PC-3 (cell line): ENCODE measurements around the gene PMIS2. TPM values are rescaled to one million over a fixed set of nuclear protein-coding genes. Genes with fewer than 3 reads are reported as not detected.

Experiments used
- ATAC-seq: fragments of 200-7000 bp; cut with Tn5 transposase; 2 replicates; pipeline ENCODE4 v1.9.1; 2020; ENCODE audit warnings: mild to moderate bottlenecking, moderate library complexity
- BruUV-seq: library from RNA; stranded (reverse); fragments of 400-500 nt; replicated peaks from 2 replicates; lab custom pipeline; 2021; lab: Mats Ljungman, UMichigan
- CTCF ChIA-PET: fragments of 300-600 bp; sonication (Branson Sonifier 250); formaldehyde crosslinking; loops from one replicate; lab custom pipeline; 2022; ENCODE audit warnings: antibody characterized with exemption; lab: Charles Lee
- POLR2A ChIA-PET: fragments of 300-600 bp; sonication (Branson Sonifier 250); formaldehyde crosslinking; loops from one replicate; lab custom pipeline; 2022; ENCODE audit warnings: antibody characterized with exemption; ENCODE audit not compliant: unreplicated experiment; lab: Charles Lee
- DNase-seq: peaks from one replicate; pipeline ENCODE4 v3.0.0-alpha.2; 2015
- H2AFZ ChIP-seq: fragments of 300-600 bp; sonication (generic); 2 replicates; pipeline ENCODE4 v1.6.0; 2016; ENCODE audit warnings: antibody characterized with exemption, low read length
- H3F3A ChIP-seq: fragments of 300-600 bp; sonication (generic); one replicate; pipeline ENCODE4 v1.6.0; 2017; ENCODE audit warnings: antibody characterized with exemption, low read length, control low read depth, mild to moderate bottlenecking; ENCODE audit not compliant: unreplicated experiment
- H3K27ac ChIP-seq: fragments of 300-600 bp; sonication (generic); 2 replicates; pipeline ENCODE4 v1.5.1; 2016; ENCODE audit warnings: mild to moderate bottlenecking, low read length
- H3K27me3 ChIP-seq: fragments of 300-600 bp; sonication (generic); 2 replicates; pipeline ENCODE4 v1.6.1; 2016; ENCODE audit warnings: low read length, mixed read lengths
- H3K36me3 ChIP-seq: fragments of 300-600 bp; sonication (generic); 2 replicates; pipeline ENCODE4 v1.6.1; 2016; ENCODE audit warnings: low read depth, mixed run types, low read length, mixed read lengths
- H3K4me1 ChIP-seq: fragments of 300-600 bp; sonication (generic); 2 replicates; pipeline ENCODE4 v1.5.1; 2016; ENCODE audit warnings: low read length; ENCODE audit not compliant: insufficient read depth
- H3K4me2 ChIP-seq: fragments of 300-600 bp; sonication (generic); 2 replicates; pipeline ENCODE4 v1.6.0; 2016; ENCODE audit warnings: low read length
- H3K4me3 ChIP-seq: fragments of 300-600 bp; sonication (generic); 2 replicates; pipeline ENCODE4 v1.5.1; 2016; ENCODE audit warnings: mild to moderate bottlenecking, low read length, mixed read lengths
- H3K79me2 ChIP-seq: fragments of 300-600 bp; sonication (generic); 2 replicates; pipeline ENCODE4 v1.6.1; 2017; ENCODE audit warnings: low read length, mixed read lengths
- H3K9ac ChIP-seq: fragments of 300-600 bp; sonication (generic); 2 replicates; pipeline ENCODE4 v1.6.0; 2016; ENCODE audit warnings: mild to moderate bottlenecking, low read length
- H3K9me2 ChIP-seq: fragments of 300-600 bp; sonication (generic); replicated peaks from 2 replicates; pipeline ENCODE4 v1.6.1; 2016; ENCODE audit warnings: mixed run types, low read length, mixed read lengths
- H3K9me3 ChIP-seq: fragments of 300-600 bp; sonication (generic); 2 replicates; pipeline ENCODE4 v1.6.1; 2016; ENCODE audit warnings: low read length, mixed read lengths
- H4K20me1 ChIP-seq: fragments of 300-600 bp; sonication (generic); 2 replicates; pipeline ENCODE4 v1.6.1; 2016; ENCODE audit warnings: low read length, mixed read lengths
- CTCF ChIP-seq: fragments of 300-600 bp; sonication (generic); conservative IDR thresholded peaks from 2 replicates; pipeline ENCODE4 v1.5.1; 2017; ENCODE audit warnings: antibody characterized with exemption, low read depth, mild to moderate bottlenecking, low read length
- EZH2 ChIP-seq: fragments of 300-600 bp; sonication (generic); IDR thresholded peaks from one replicate; pipeline ENCODE4 v1.6.1; 2017; ENCODE audit warnings: antibody characterized with exemption, mild to moderate bottlenecking, low read length; ENCODE audit not compliant: unreplicated experiment
- EZH2phosphoT487 ChIP-seq: fragments of 300-600 bp; sonication (generic); IDR thresholded peaks from 2 replicates; pipeline ENCODE4 v1.6.1; 2018; ENCODE audit warnings: mild to moderate bottlenecking, antibody characterized with exemption, low read length, borderline replicate concordance
- intact Hi-C: fragments of 100-400 bp; cut with micrococcal nuclease; formaldehyde crosslinking; loops from 2 replicates; pipeline ENCODE4 v1.9.0; 2023
- total RNA-seq: library from RNA; depleted of rRNA; stranded (reverse); fragments of >200 nt; gene quantifications from 2 replicates; pipeline ENCODE4 v1.2.3, GENCODE V29; 2014

Gene PMIS2
- total RNA-seq, 1 experiment from 2014 or later = not detected

- no peak for TF ChIP-seq CTCF
- no peak for TF ChIP-seq EZH2phosphoT487
- TF ChIP-seq EZH2 = no peak
These were observed 21.7 kb downstream of the PMIS2 start for GRCh38 chr19:35607661-35608060.

DNA sequence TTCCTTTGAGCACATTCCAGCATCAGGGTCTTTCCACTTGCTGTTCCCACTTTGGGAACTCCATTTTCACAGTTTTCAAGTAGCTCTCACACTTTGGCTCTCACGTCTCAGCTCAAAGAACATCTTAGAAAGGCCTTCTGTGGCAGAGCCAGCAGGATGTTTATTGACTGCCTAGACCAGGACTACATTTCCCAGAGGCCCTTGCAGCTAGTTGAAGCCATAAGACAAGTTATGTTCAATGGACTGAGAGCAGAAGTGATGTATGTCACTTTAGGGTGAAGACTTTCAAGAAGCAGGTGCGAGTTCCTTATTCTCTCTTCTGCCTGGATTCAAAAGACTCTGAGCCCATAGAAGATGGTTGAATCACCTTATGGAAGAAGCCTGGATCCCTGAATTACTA is 22.3 kb downstream of the PMIS2 start:
- Histone ChIP-seq H3K79me2 (peaks cover 6% of the 10 kb centered on the region; the same call in 1 of the 2 replicates), H3K36me3 (no peaks in the 10 kb centered on the region), H3K4me1 (peaks cover 7% of the 10 kb centered on the region; the same call in 1 of the 2 replicates), H3K9ac (no peak overlapping the region), H4K20me1 (no peaks in the 10 kb centered on the region), H3F3A (no peaks in the 10 kb centered on the region), H3K27ac (no peak overlapping the region), H2AFZ (no peak overlapping the region), H3K4me3 (no peak overlapping the region), H3K9me2 (no peaks in the 10 kb centered on the region), H3K27me3 (no peaks in the 10 kb centered on the region), H3K4me2 (no peak overlapping the region), H3K9me3 (no peaks in the 10 kb centered on the region)
- BruUV-seq = no TSS peak
- ChIA-PET CTCF (no interaction called here), POLR2A (no interaction called here)
- DNase-seq (no peak), ATAC-seq (no peak)
- TF ChIP-seq EZH2 (no peak), EZH2phosphoT487 (no peak), CTCF (no peak)
- intact Hi-C loops = no loop called here

More at GRCh38 chr19:35607661-35608060, 21.7 kb downstream of the PMIS2 start:
- H3F3A ChIP-seq = no peaks in the 10 kb centered on the region
- ChIA-PET POLR2A (no interaction called here), CTCF (no interaction called here)
- no peaks in the 10 kb centered on the region for H3K27me3 ChIP-seq
- peaks cover 7% of the 10 kb centered on the region; the same call in 1 of the 2 replicates for H3K4me1 ChIP-seq
- no peak for ATAC-seq
- H3K36me3 ChIP-seq = no peaks in the 10 kb centered on the region
- H3K9me3 ChIP-seq = no peaks in the 10 kb centered on the region
- H3K4me2 ChIP-seq = no peak overlapping the region
- H3K4me3 ChIP-seq = no peak overlapping the region
- no peak for DNase-seq
- H4K20me1 ChIP-seq = no peaks in the 10 kb centered on the region
- intact Hi-C loops = no loop called here
- H2AFZ ChIP-seq = no peak overlapping the region
- no peak overlapping the region for H3K9ac ChIP-seq
- no peaks in the 10 kb centered on the region for H3K9me2 ChIP-seq
- no peak overlapping the region for H3K27ac ChIP-seq
- peaks cover under 1% of the 10 kb centered on the region; the same call in 1 of the 2 replicates for H3K79me2 ChIP-seq
- no TSS peak for BruUV-seq

DNA sequence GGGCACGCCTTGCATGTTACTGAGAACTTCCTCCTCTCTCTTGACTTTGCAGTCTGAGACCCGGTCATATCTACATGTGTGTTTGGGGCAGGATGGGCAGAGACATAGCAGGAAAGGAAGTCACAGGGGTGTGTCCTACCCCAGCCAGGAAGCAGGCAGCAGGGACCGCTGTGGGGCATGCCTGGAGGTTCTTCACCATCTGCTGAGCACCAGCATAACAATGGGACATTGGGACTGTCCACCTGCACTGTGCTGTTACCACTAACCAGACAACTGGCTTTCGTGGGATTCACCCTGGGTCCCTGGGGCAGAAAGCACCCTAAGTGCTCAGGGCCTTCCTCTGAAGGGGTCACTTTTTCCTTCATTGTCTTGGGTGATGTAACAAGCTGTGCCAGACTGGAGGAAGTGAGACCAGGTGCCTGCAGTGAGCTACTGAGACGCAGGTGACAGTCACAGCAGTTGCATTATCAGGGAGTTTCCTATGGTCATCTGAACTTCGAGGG is 23.9 kb downstream of the PMIS2 start:
- no peak for TF ChIP-seq EZH2
- no peak for TF ChIP-seq EZH2phosphoT487
- TF ChIP-seq CTCF = no peak
- intact Hi-C loops = no loop called here
- Histone ChIP-seq H3K36me3 (no peaks in the 10 kb centered on the region), H3K4me2 (no peak overlapping the region), H2AFZ (no peak overlapping the region), H3K9me3 (no peaks in the 10 kb centered on the region), H3K9me2 (no peaks in the 10 kb centered on the region), H3K9ac (no peak overlapping the region), H3K27me3 (no peaks in the 10 kb centered on the region), H3K27ac (no peak overlapping the region), H3F3A (no peaks in the 10 kb centered on the region), H3K4me3 (no peak overlapping the region), H3K4me1 (peaks cover 5% of the 10 kb centered on the region; the same call in 1 of the 2 replicates), H3K79me2 (peaks cover 10% of the 10 kb centered on the region; the same call in 1 of the 2 replicates), H4K20me1 (no peaks in the 10 kb centered on the region)
- DNase-seq (no peak), ATAC-seq (no peak)
- ChIA-PET CTCF (no interaction called here), POLR2A (no interaction called here)
- BruUV-seq = no TSS peak
